Neural progenitor cell (in vitro differentiated cells): Measurements from ENCODE around the gene ZSWIM6. TPM values are rescaled to one million over a fixed set of nuclear protein-coding genes. Genes with fewer than 3 reads are reported as not detected.
A peak's percentile ranks its signal among the peaks of the same experiment; 100 is the strongest.

Experiments
- DNase-seq: peaks from one replicate; pipeline ENCODE4 v3.0.0-alpha.2; 2016; ENCODE audit warnings: low spot score
- H2AFZ ChIP-seq: fragments of 200-600 bp; sonication (generic); replicated peaks from 2 replicates; pipeline ENCODE4 v1.6.1; 2016; ENCODE audit warnings: antibody characterized with exemption
- H3F3A ChIP-seq: fragments of 200-600 bp; sonication (generic); 2 replicates; pipeline ENCODE4 v1.6.1; 2016; ENCODE audit warnings: antibody characterized with exemption, low read depth
- H3K27ac ChIP-seq: fragments of 200-600 bp; sonication (generic); 2 replicates; pipeline ENCODE4 v1.5.1; 2016; ENCODE audit warnings: mild to moderate bottlenecking
- H3K27me3 ChIP-seq: fragments of 200-600 bp; sonication (generic); 2 replicates; pipeline ENCODE4 v1.6.1; 2016; ENCODE audit warnings: mild to moderate bottlenecking, moderate library complexity
- H3K36me3 ChIP-seq: fragments of 200-600 bp; sonication (generic); 2 replicates; pipeline ENCODE4 v1.5.1; 2016
- H3K4me1 ChIP-seq: fragments of 200-600 bp; sonication (generic); 2 replicates; pipeline ENCODE4 v1.6.1; 2016; ENCODE audit warnings: mixed run types
- H3K4me2 ChIP-seq: fragments of 200-600 bp; sonication (generic); 2 replicates; pipeline ENCODE4 v1.6.1; 2016
- H3K4me3 ChIP-seq: fragments of 200-600 bp; sonication (generic); 2 replicates; pipeline ENCODE4 v1.5.1; 2016
- H3K79me2 ChIP-seq: fragments of 200-600 bp; sonication (generic); 2 replicates; pipeline ENCODE4 v1.6.1; 2016; ENCODE audit warnings: low read depth
- H3K9ac ChIP-seq: fragments of 200-600 bp; sonication (generic); 2 replicates; pipeline ENCODE4 v1.6.1; 2016
- H3K9me3 ChIP-seq: fragments of 200-600 bp; sonication (generic); 2 replicates; pipeline ENCODE4 v1.5.1; 2016; ENCODE audit warnings: low read depth
- H4K20me1 ChIP-seq: fragments of 200-600 bp; sonication (generic); 2 replicates; pipeline ENCODE4 v1.6.1; 2016; ENCODE audit warnings: low read depth
- H3K27ac Mint-ChIP-seq: 3 replicates; pipeline ENCODE4 v1.8.0; 2021; ENCODE audit warnings: mixed read lengths
- H3K27me3 Mint-ChIP-seq: 2 replicates; pipeline ENCODE4 v1.8.0; 2022; ENCODE audit warnings: low read depth, mild to moderate bottlenecking, inconsistent platforms, moderate library complexity, mixed read lengths; ENCODE audit not compliant: insufficient read depth
- H3K36me3 Mint-ChIP-seq: 3 replicates; pipeline ENCODE4 v1.8.0; 2021; ENCODE audit warnings: mixed read lengths
- H3K4me1 Mint-ChIP-seq: 3 replicates; pipeline ENCODE4 v1.8.0; 2021; ENCODE audit warnings: mixed read lengths
- H3K4me3 Mint-ChIP-seq: 3 replicates; pipeline ENCODE4 v1.8.0; 2021; ENCODE audit warnings: mild to moderate bottlenecking, moderate library complexity, mixed read lengths
- H3K9me3 Mint-ChIP-seq: 3 replicates; pipeline ENCODE4 v1.8.0; 2020; ENCODE audit warnings: mixed read lengths
- EZH2 ChIP-seq: fragments of 200-600 bp; sonication (generic); IDR thresholded peaks from 2 replicates; pipeline ENCODE4 v1.6.1; 2017; ENCODE audit warnings: antibody characterized with exemption, mild to moderate bottlenecking, moderate library complexity
- EZH2phosphoT487 ChIP-seq: fragments of 200-600 bp; sonication (generic); IDR thresholded peaks from 2 replicates; pipeline ENCODE4 v1.6.1; 2017; ENCODE audit warnings: antibody characterized with exemption
- total RNA-seq: library from RNA; depleted of rRNA; stranded (reverse); fragments of >200 nt; gene quantifications from 2 replicates; pipeline ENCODE4 v1.2.3, GENCODE V29; 2015; ENCODE audit warnings: low replicate concordance
- TF ChIP-seq, protein P1 (sequence below): fragments of 200-600 bp; sonication (generic); IDR thresholded peaks from 2 replicates; pipeline ENCODE4 v1.5.1; 2017; ENCODE audit warnings: antibody characterized with exemption, mild to moderate bottlenecking

ZSWIM6 gene
- total RNA-seq, 1 donor from 2014 or later: 32.2 TPM

- TF ChIP-seq EZH2: no peak
Measured at GRCh38 chr5:61567337-61567736, 235.3 kb downstream of the ZSWIM6 start.

DNA sequence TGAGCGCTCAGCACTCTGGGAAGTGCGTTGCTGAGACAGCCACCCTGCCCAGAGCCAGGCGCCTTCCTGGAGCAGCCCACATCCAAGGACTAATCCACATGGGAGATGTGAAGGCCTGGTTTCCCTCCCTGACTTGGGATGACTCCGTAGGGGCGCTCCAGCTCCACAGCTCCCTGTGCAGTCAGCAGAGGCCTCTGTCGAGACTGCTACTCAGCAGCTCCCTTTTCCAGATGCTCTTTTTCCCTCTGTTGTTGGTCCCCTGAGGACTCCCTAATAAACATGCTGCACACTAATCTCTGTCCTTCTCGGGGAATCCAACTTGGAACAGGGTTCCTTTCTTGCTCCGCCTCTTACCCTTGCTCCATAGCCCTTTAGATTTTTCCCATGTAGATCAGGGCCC, 237.3 kb downstream of the ZSWIM6 start:
- Histone ChIP-seq H4K20me1 (no peaks in the 10 kb centered on the region), H3K4me3 (no peak overlapping the region), H2AFZ (no peak overlapping the region), H3K27me3 (no peaks in the 10 kb centered on the region), H3K4me2 (no peak overlapping the region), H3K4me1 (no peaks in the 10 kb centered on the region), H3F3A (no peaks in the 10 kb centered on the region), H3K79me2 (no peaks in the 10 kb centered on the region), H3K9ac (no peak overlapping the region), H3K36me3 (no peaks in the 10 kb centered on the region), H3K27ac (no peak overlapping the region), H3K9me3 (no peaks in the 10 kb centered on the region)
- no peak for DNase-seq
- Mint-ChIP-seq H3K4me1 (peaks cover 5% of the 10 kb centered on the region), H3K27me3 (no peaks in the 10 kb centered on the region), H3K4me3 (no peak overlapping the region), H3K27ac (no peak overlapping the region), H3K9me3 (no peaks in the 10 kb centered on the region), H3K36me3 (no peaks in the 10 kb centered on the region)
- TF ChIP-seq EZH2: no peak
- TF ChIP-seq, protein P1, sequence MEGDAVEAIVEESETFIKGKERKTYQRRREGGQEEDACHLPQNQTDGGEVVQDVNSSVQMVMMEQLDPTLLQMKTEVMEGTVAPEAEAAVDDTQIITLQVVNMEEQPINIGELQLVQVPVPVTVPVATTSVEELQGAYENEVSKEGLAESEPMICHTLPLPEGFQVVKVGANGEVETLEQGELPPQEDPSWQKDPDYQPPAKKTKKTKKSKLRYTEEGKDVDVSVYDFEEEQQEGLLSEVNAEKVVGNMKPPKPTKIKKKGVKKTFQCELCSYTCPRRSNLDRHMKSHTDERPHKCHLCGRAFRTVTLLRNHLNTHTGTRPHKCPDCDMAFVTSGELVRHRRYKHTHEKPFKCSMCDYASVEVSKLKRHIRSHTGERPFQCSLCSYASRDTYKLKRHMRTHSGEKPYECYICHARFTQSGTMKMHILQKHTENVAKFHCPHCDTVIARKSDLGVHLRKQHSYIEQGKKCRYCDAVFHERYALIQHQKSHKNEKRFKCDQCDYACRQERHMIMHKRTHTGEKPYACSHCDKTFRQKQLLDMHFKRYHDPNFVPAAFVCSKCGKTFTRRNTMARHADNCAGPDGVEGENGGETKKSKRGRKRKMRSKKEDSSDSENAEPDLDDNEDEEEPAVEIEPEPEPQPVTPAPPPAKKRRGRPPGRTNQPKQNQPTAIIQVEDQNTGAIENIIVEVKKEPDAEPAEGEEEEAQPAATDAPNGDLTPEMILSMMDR: no peak
- no peak for TF ChIP-seq EZH2phosphoT487

More at GRCh38 chr5:61567337-61567736, 235.3 kb downstream of the ZSWIM6 start:
- H3K4me1 Mint-ChIP-seq: no peaks in the 10 kb centered on the region
- H3K79me2 ChIP-seq: no peaks in the 10 kb centered on the region
- H2AFZ ChIP-seq: no peak overlapping the region
- no peaks in the 10 kb centered on the region for H3K27me3 Mint-ChIP-seq
- H3K4me3 ChIP-seq: no peak overlapping the region
- H3K9me3 ChIP-seq: no peaks in the 10 kb centered on the region
- no peaks in the 10 kb centered on the region for H3K27me3 ChIP-seq
- no peak overlapping the region for H3K27ac ChIP-seq
- no peak overlapping the region for H3K4me3 Mint-ChIP-seq
- H3K4me1 ChIP-seq: no peaks in the 10 kb centered on the region
- peaks cover 4% of the 10 kb centered on the region for H3K9me3 Mint-ChIP-seq
- DNase-seq: no peak
- no peak overlapping the region for H3K4me2 ChIP-seq
- no peak overlapping the region for H3K27ac Mint-ChIP-seq
- H4K20me1 ChIP-seq: no peaks in the 10 kb centered on the region
- no peak overlapping the region for H3K9ac ChIP-seq
- no peaks in the 10 kb centered on the region for H3K36me3 ChIP-seq
- no peaks in the 10 kb centered on the region for H3K36me3 Mint-ChIP-seq
- no peaks in the 10 kb centered on the region for H3F3A ChIP-seq

DNA sequence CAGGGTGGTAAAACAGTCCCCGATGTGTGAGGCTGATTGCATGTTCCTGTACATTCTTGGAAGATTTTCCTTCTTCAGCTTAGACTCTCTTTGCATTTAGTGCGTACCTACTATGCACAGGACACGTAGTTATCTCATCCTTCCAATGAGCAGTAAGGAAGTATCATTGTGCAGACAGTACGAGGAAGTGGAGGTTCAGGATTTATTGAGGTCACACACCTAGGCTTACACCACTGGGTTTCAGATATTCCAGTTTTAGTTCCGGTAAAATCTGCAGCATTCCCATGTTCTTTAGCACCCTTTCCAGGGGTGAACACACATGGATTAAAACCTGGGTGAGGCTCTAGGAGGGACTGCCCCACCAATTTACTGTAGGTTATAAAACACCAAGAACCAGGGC, 238.7 kb downstream of the ZSWIM6 start:
- Histone ChIP-seq H3F3A (no peaks in the 10 kb centered on the region), H3K9ac (no peak overlapping the region), H3K79me2 (no peaks in the 10 kb centered on the region), H3K4me2 (no peak overlapping the region), H3K4me3 (no peak overlapping the region), H3K9me3 (no peaks in the 10 kb centered on the region), H3K27me3 (no peaks in the 10 kb centered on the region), H3K27ac (no peak overlapping the region), H3K4me1 (no peaks in the 10 kb centered on the region), H4K20me1 (no peaks in the 10 kb centered on the region), H3K36me3 (no peaks in the 10 kb centered on the region), H2AFZ (no peak overlapping the region)
- DNase-seq: no peak
- Mint-ChIP-seq H3K4me1 (peaks cover 13% of the 10 kb centered on the region), H3K36me3 (no peaks in the 10 kb centered on the region), H3K27me3 (no peaks in the 10 kb centered on the region), H3K9me3 (peaks cover 4% of the 10 kb centered on the region), H3K4me3 (no peak overlapping the region), H3K27ac (no peak overlapping the region)
- TF ChIP-seq EZH2: no peak

DNA sequence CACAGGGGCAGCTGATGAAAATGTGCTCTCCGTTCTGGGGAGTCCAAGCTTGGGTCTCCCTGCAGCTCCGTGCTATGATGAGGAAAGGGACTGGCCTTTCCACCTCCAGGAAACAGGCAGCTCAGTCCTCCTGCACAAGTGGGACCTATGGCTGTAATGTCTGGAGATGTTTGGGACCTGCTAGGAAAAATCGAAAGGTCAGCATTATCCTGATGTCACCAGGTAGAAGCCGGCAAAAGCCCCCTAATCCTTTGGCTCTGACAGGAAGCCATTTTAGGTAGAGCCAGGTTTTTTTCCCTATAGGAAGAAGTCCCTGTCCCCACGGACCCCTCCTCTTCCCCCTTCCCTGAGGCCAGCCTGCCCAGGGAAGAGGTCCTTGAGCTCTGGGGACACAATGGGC, 240.9 kb downstream of the ZSWIM6 start:
- TF ChIP-seq, protein P1: no peak
- TF ChIP-seq EZH2 (no peak), EZH2phosphoT487 (no peak)
- H3K9me3 ChIP-seq: no peaks in the 10 kb centered on the region
- H3K27me3 ChIP-seq: no peaks in the 10 kb centered on the region
- H2AFZ ChIP-seq: peak overlapping the region; percentile 64
- H3K4me3 Mint-ChIP-seq: no peak overlapping the region
- H3K9ac ChIP-seq: no peak overlapping the region
- H3K36me3 ChIP-seq: no peaks in the 10 kb centered on the region
- H3F3A ChIP-seq: no peaks in the 10 kb centered on the region
- no peak for DNase-seq
- H3K27ac Mint-ChIP-seq: peak overlapping the region; percentile 80
- H3K4me1 Mint-ChIP-seq: peaks cover 13% of the 10 kb centered on the region
- no peak overlapping the region for H3K4me2 ChIP-seq
- no peaks in the 10 kb centered on the region for H3K27me3 Mint-ChIP-seq
- H3K4me3 ChIP-seq: no peak overlapping the region
- H3K27ac ChIP-seq: no peak overlapping the region
- no peaks in the 10 kb centered on the region for H3K4me1 ChIP-seq
- H3K79me2 ChIP-seq: no peaks in the 10 kb centered on the region
- H3K36me3 Mint-ChIP-seq: no peaks in the 10 kb centered on the region
- H4K20me1 ChIP-seq: no peaks in the 10 kb centered on the region
- H3K9me3 Mint-ChIP-seq: peaks cover 4% of the 10 kb centered on the region
